ENCODE measurements around the gene NAA40.
"Not testable (repeated sequence)": the region's sequence is repeated elsewhere in the genome, so short reads cannot be mapped to it uniquely, and the experiment has no call there.

The NAA40 gene

GRCh38 chr11:63961608-63962412, 23.0 kb downstream of the NAA40 start:
- H3K4me3 ChIP-seq (ENCODE audit: low read length) = no peak overlapping the region
- no peaks in the 10 kb centered on the region for H3K79me2 ChIP-seq (ENCODE audit: control insufficient read depth, low read length)
- H3K27me3 ChIP-seq (ENCODE audit: control insufficient read depth, low read length) = no peaks in the 10 kb centered on the region
- H3K27ac ChIP-seq (ENCODE audit: low read depth, low read length) = no peak overlapping the region
- H3K36me3 ChIP-seq (ENCODE audit: control insufficient read depth, low read length) = no peaks in the 10 kb centered on the region
- H3K9me3 ChIP-seq (ENCODE audit: control insufficient read depth, insufficient read depth, low read length) = no peaks in the 10 kb centered on the region
- no peak for TF ChIP-seq EZH2phosphoT487 (IDR thresholded peaks at IDR 0.05; ENCODE audit: borderline replicate concordance, low read length)
- TF ChIP-seq CTCF (IDR thresholded peaks at IDR 0.05; ENCODE audit: low read depth, low read length, poor library complexity, severe bottlenecking) = no peak
- no peak overlapping the region for H3K4me2 ChIP-seq (ENCODE audit: low read length)
- H4K20me1 ChIP-seq (ENCODE audit: control insufficient read depth, insufficient read depth, low read depth, low read length) = no peaks in the 10 kb centered on the region
- peaks cover 7% of the 10 kb centered on the region for H3K4me1 ChIP-seq (ENCODE audit: control insufficient read depth, low read length)
- H3F3A ChIP-seq (ENCODE audit: control insufficient read depth, insufficient read depth) = no peaks in the 10 kb centered on the region
- H3K9me2 ChIP-seq (replicated peaks; ENCODE audit: control insufficient read depth, low read length) = no peaks in the 10 kb centered on the region

- H3K27me3 ChIP-seq (ENCODE audit: control insufficient read depth, low read length); H3K4me2 ChIP-seq (ENCODE audit: low read length); H3K9me2 ChIP-seq (replicated peaks; ENCODE audit: control insufficient read depth, low read length); H3K36me3 ChIP-seq (ENCODE audit: control insufficient read depth, low read length); H3K4me3 ChIP-seq (ENCODE audit: low read length); H4K20me1 ChIP-seq (ENCODE audit: control insufficient read depth, insufficient read depth, low read depth, low read length); H3K79me2 ChIP-seq (ENCODE audit: control insufficient read depth, low read length); H3K27ac ChIP-seq (ENCODE audit: low read depth, low read length); H3K9me3 ChIP-seq (ENCODE audit: control insufficient read depth, insufficient read depth, low read length); H3K4me1 ChIP-seq (ENCODE audit: control insufficient read depth, low read length); H3F3A ChIP-seq (ENCODE audit: control insufficient read depth, insufficient read depth): not testable (repeated sequence)
Observed at GRCh38 chr11:63963895-63964294, 25.1 kb downstream of the NAA40 start.

DNA sequence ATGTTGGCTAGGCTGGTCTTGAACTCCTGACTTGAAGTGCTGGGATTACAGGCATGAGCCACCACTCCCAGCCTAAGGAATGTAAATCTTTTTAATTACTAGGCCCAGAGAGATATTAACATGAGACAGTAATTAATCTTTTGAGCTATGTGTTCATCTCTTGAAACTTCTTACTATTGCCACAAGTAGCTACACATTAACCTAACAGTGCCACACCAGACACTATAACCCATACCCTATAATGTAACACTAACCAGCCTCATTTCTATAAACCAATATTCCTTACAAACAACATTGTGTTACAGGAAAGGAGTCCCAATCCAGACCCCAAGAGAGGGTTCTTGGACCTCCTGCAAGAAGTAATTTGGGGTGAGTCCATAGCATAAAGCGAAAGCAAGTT, 27.6 kb downstream of the NAA40 start:
- Histone ChIP-seq H3K4me1 (ENCODE audit: control insufficient read depth, low read length) (peaks cover 7% of the 10 kb centered on the region), H3K9me2 (replicated peaks; ENCODE audit: control insufficient read depth, low read length) (no peaks in the 10 kb centered on the region), H3K27ac (ENCODE audit: low read depth, low read length) (no peak overlapping the region), H3K79me2 (ENCODE audit: control insufficient read depth, low read length) (no peaks in the 10 kb centered on the region), H3K36me3 (ENCODE audit: control insufficient read depth, low read length) (no peaks in the 10 kb centered on the region), H3F3A (ENCODE audit: control insufficient read depth, insufficient read depth) (no peaks in the 10 kb centered on the region), H3K4me3 (ENCODE audit: low read length) (no peak overlapping the region), H3K4me2 (ENCODE audit: low read length) (no peak overlapping the region), H3K9me3 (ENCODE audit: control insufficient read depth, insufficient read depth, low read length) (no peaks in the 10 kb centered on the region), H3K27me3 (ENCODE audit: control insufficient read depth, low read length) (peaks cover 3% of the 10 kb centered on the region; the same call in 1 of the 2 replicates), H4K20me1 (ENCODE audit: control insufficient read depth, insufficient read depth, low read depth, low read length) (no peaks in the 10 kb centered on the region)
- TF ChIP-seq EZH2phosphoT487 (IDR thresholded peaks at IDR 0.05; ENCODE audit: borderline replicate concordance, low read length) (no peak), CTCF (IDR thresholded peaks at IDR 0.05; ENCODE audit: low read depth, low read length, poor library complexity, severe bottlenecking) (no peak)

DNA sequence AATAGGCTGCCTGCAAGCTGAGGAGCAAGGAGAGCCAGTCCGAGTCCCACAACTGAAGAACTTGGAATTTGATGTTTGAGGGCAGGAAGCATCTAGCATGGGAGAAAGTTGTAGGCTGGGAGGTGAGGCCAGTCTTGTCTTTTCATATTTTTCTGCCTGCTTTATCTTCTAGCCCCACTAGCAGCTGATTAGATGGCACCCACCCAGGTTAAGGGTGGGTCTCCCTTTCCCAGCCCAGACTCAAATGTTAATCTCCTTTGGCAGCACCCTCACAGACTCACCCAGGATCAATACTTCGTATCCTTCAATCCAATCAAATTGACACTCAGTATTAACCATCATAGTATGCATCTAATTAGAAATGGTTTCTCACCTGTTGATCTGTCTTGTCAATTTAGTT, 30.7 kb downstream of the NAA40 start:
- Histone ChIP-seq H3K27me3 (ENCODE audit: control insufficient read depth, low read length) (peaks cover 3% of the 10 kb centered on the region; the same call in 1 of the 2 replicates), H3K27ac (ENCODE audit: low read depth, low read length) (no peak overlapping the region), H3F3A (ENCODE audit: control insufficient read depth, insufficient read depth) (no peaks in the 10 kb centered on the region), H3K4me3 (ENCODE audit: low read length) (no peak overlapping the region), H3K36me3 (ENCODE audit: control insufficient read depth, low read length) (peaks cover under 1% of the 10 kb centered on the region), H4K20me1 (ENCODE audit: control insufficient read depth, insufficient read depth, low read depth, low read length) (no peaks in the 10 kb centered on the region), H3K9me2 (replicated peaks; ENCODE audit: control insufficient read depth, low read length) (no peaks in the 10 kb centered on the region), H3K9me3 (ENCODE audit: control insufficient read depth, insufficient read depth, low read length) (no peaks in the 10 kb centered on the region), H3K4me1 (ENCODE audit: control insufficient read depth, low read length) (peaks cover 6% of the 10 kb centered on the region), H3K79me2 (ENCODE audit: control insufficient read depth, low read length) (peaks cover under 1% of the 10 kb centered on the region), H3K4me2 (ENCODE audit: low read length) (no peak overlapping the region)
- no peak for TF ChIP-seq CTCF (IDR thresholded peaks at IDR 0.05; ENCODE audit: low read depth, low read length, poor library complexity, severe bottlenecking)
- TF ChIP-seq EZH2phosphoT487 (IDR thresholded peaks at IDR 0.05; ENCODE audit: borderline replicate concordance, low read length) = no peak

Data from DOHH2 (cell line).